GM12878 (cell line): Measurements from ENCODE around the gene SYNJ2.

ENCODE experiments used
- CREM ChIP-seq: IDR thresholded peaks from 2 replicates; pipeline ENCODE4 v1.6.1; 2014; ENCODE audit warnings: antibody characterized with exemption, low read depth
- MTA2 ChIP-seq: fragments of 450-650 bp; IDR thresholded peaks from 2 replicates; pipeline ENCODE4 v1.6.1; 2016; ENCODE audit warnings: low read depth, mild to moderate bottlenecking, moderate library complexity
- NFYB ChIP-seq: IDR thresholded peaks from 2 replicates; pipeline ENCODE4 v1.6.1; 2011; ENCODE audit warnings: low read depth, mild to moderate bottlenecking, low read length, improper control_type of control experiment, moderate library complexity; ENCODE audit not compliant: insufficient read depth
- POLR2A ChIP-seq: IDR thresholded peaks from 2 replicates; pipeline ENCODE4 v1.6.1; 2011; ENCODE audit warnings: low read depth, mild to moderate bottlenecking, low read length
- SIN3A ChIP-seq: IDR thresholded peaks from 2 replicates; pipeline ENCODE4 v1.6.1; 2012; ENCODE audit warnings: low read depth, low read length, improper control_type of control experiment
- SMC3 ChIP-seq: IDR thresholded peaks from 2 replicates; pipeline ENCODE4 v1.6.1; 2011; ENCODE audit warnings: low read length, improper control_type of control experiment, borderline replicate concordance
- TF ChIP-seq, protein P1 (sequence below), 3 experiments: IDR thresholded peaks in 2 of 3; conservative IDR thresholded peaks in 1 of 3; 2 replicates each; pipeline ENCODE4 v1.5.1; 2011; ENCODE audit warnings: low read depth in 3 of 3, low read length in 3 of 3, mild to moderate bottlenecking in 3 of 3, control low read depth in 2 of 3, moderate library complexity in 2 of 3, inconsistent platforms in 1 of 3, mixed read lengths in 1 of 3; ENCODE audit not compliant: control insufficient read depth in 2 of 3, insufficient read depth in 1 of 3; ENCODE audit errors: extremely low read depth in 1 of 3
- TF ChIP-seq, protein P2 (sequence below): fragments of 450-650 bp; IDR thresholded peaks from 2 replicates; pipeline ENCODE4 v1.6.1; 2017; ENCODE audit warnings: mild to moderate bottlenecking
- TF ChIP-seq, protein P3 (sequence below): IDR thresholded peaks from 2 replicates; pipeline ENCODE4 v1.6.1; 2012; ENCODE audit warnings: low read length, inconsistent platforms

DNA sequence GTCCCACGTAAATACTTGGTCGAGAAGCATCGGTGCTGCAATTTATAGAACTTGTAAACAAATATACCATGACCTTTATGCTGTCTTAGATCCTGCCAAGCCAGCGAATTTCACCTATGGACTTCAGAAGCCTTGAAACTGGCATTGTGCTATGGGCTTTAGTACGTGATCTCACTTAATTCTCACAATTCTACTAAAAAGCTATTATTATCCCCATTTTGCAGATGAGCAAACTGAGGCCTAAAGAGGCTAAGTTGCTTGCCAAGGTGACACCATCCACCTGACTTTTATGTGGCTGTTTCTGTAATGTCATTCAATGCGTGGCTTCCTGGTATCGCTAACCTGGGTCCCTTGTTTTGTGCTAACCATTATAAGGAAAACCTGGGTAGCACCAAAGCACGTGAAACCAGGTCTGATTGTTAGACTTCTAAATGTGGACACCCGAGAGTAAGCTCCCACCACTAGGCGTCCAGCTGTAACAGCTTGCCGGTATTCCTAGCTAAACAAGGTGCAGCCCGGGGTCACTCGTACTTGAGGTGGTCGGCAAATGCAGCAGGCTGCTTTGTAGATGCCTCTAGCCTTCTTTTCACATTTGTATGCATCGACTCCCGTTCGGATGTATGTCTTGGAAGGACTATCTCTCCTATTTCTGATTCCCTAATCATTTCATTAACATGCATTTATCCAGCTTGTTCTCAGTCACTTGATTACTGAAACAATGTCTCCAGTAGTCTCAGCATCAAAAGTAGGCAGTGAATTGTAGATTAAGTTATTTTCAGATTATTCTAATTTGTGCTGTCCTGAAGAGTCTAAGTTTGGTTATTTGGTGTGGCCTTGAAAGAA lies 1.1 kb downstream of the SYNJ2 start:
- no peak for TF ChIP-seq NFYB
- no peak for TF ChIP-seq SMC3
- TF ChIP-seq, protein P1, sequence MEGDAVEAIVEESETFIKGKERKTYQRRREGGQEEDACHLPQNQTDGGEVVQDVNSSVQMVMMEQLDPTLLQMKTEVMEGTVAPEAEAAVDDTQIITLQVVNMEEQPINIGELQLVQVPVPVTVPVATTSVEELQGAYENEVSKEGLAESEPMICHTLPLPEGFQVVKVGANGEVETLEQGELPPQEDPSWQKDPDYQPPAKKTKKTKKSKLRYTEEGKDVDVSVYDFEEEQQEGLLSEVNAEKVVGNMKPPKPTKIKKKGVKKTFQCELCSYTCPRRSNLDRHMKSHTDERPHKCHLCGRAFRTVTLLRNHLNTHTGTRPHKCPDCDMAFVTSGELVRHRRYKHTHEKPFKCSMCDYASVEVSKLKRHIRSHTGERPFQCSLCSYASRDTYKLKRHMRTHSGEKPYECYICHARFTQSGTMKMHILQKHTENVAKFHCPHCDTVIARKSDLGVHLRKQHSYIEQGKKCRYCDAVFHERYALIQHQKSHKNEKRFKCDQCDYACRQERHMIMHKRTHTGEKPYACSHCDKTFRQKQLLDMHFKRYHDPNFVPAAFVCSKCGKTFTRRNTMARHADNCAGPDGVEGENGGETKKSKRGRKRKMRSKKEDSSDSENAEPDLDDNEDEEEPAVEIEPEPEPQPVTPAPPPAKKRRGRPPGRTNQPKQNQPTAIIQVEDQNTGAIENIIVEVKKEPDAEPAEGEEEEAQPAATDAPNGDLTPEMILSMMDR (IDR thresholded peaks at IDR 0.05 in 2 of 3, conservative IDR thresholded peaks at IDR 0.05 in 1 of 3; ENCODE audit: control insufficient read depth in 2 of 3, extremely low read depth in 1 of 3, insufficient read depth in 1 of 3, low read depth in 3 of 3, low read length in 3 of 3), result peak in 2 of 3 experiments; percentile 3 to 19; a peak in 1 of 6 replicates
- TF ChIP-seq, protein P2, sequence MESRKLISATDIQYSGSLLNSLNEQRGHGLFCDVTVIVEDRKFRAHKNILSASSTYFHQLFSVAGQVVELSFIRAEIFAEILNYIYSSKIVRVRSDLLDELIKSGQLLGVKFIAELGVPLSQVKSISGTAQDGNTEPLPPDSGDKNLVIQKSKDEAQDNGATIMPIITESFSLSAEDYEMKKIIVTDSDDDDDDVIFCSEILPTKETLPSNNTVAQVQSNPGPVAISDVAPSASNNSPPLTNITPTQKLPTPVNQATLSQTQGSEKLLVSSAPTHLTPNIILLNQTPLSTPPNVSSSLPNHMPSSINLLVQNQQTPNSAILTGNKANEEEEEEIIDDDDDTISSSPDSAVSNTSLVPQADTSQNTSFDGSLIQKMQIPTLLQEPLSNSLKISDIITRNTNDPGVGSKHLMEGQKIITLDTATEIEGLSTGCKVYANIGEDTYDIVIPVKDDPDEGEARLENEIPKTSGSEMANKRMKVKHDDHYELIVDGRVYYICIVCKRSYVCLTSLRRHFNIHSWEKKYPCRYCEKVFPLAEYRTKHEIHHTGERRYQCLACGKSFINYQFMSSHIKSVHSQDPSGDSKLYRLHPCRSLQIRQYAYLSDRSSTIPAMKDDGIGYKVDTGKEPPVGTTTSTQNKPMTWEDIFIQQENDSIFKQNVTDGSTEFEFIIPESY, result no peak
- no peak for TF ChIP-seq SIN3A
- TF ChIP-seq CREM, result no peak
- no peak for TF ChIP-seq POLR2A
- no peak for TF ChIP-seq MTA2
- TF ChIP-seq, protein P3, sequence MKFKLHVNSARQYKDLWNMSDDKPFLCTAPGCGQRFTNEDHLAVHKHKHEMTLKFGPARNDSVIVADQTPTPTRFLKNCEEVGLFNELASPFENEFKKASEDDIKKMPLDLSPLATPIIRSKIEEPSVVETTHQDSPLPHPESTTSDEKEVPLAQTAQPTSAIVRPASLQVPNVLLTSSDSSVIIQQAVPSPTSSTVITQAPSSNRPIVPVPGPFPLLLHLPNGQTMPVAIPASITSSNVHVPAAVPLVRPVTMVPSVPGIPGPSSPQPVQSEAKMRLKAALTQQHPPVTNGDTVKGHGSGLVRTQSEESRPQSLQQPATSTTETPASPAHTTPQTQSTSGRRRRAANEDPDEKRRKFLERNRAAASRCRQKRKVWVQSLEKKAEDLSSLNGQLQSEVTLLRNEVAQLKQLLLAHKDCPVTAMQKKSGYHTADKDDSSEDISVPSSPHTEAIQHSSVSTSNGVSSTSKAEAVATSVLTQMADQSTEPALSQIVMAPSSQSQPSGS, result no peak
